K562 (cell line): ENCODE results near the gene AFAP1. TPM values are rescaled to one million over a fixed set of nuclear protein-coding genes. Genes with fewer than 3 reads are reported as not detected.
A peak's percentile ranks its signal among the peaks of the same experiment; 100 is the strongest.

Experiments
- ATAC-seq: fragments of 200-7000 bp; cut with Tn5 transposase; 3 replicates; pipeline ENCODE4 v1.9.1; 2020; ENCODE audit warnings: moderate library complexity
- BruUV-seq: library from RNA; stranded (reverse); fragments of 400-500 nt; replicated peaks from 2 replicates; lab custom pipeline; 2021; lab: Mats Ljungman, UMichigan
- CTCF ChIA-PET: fragments of 300-600 bp; formaldehyde crosslinking; extraction: SDS; loops from one replicate; lab custom pipeline; 2021; ENCODE audit warnings: low intra/inter-chr PET ratio; lab: Yijun Ruan, JAX
- POLR2A ChIA-PET: fragments of 300-600, 350-650 bp; sonication (Branson Sonifier 250); formaldehyde crosslinking; extraction: SDS; loops from one replicate; lab custom pipeline; 2021; ENCODE audit warnings: antibody characterized with exemption, inconsistent platforms; lab: Yijun Ruan, JAX
- DNase-seq, 4 experiments: peaks; one replicate each; pipeline versions ENCODE4 v3.0.0 to v3.0.0-alpha.2; 2011 to 2018; ENCODE audit warnings: low spot score in 3 of 4, mixed read lengths in 3 of 4; ENCODE audit errors: extremely low read depth in 1 of 4
- FAIRE-seq: peaks from 2 replicates; lab custom pipeline; 2011; peaks lifted over from hg19 to GRCh38; lab: Jason Lieb, UNC
- H2AFZ ChIP-seq: 2 replicates; pipeline ENCODE4 v1.6.0; 2011; ENCODE audit warnings: low read depth, low read length, control low read depth, inconsistent platforms
- H3K27ac ChIP-seq: fragments of 200-600 bp; 3 replicates; pipeline ENCODE4 v1.8.0; 2011; ENCODE audit warnings: low read depth, mild to moderate bottlenecking, control low read depth, inconsistent platforms, low read length, moderate library complexity, mixed read lengths; ENCODE audit errors: extremely low read depth
- H3K27me3 ChIP-seq, 2 experiments: fragments of 300-600 bp in 1 of 2; 2 replicates in 1 of 2; 3 replicates in 1 of 2; pipeline versions ENCODE4 v1.6.0 to v1.8.0; 2011; ENCODE audit warnings: inconsistent platforms in 2 of 2, low read length in 2 of 2, mild to moderate bottlenecking in 1 of 2, mixed read lengths in 1 of 2, moderate library complexity in 1 of 2; ENCODE audit not compliant: control insufficient read depth in 2 of 2, insufficient read depth in 2 of 2
- H3K36me3 ChIP-seq: fragments of 300-600 bp; 3 replicates; pipeline ENCODE4 v1.8.0; 2011; ENCODE audit warnings: mild to moderate bottlenecking, low read length, inconsistent platforms; ENCODE audit not compliant: control insufficient read depth, insufficient read depth
- H3K4me1 ChIP-seq, 2 experiments: fragments of 200-600 bp in 1 of 2; replicated peaks in 1 of 2; 2 replicates in 1 of 2; 3 replicates in 1 of 2; pipeline versions ENCODE4 v1.5.1 to v1.8.0; 2011; ENCODE audit warnings: inconsistent platforms in 2 of 2, low read length in 2 of 2, mild to moderate bottlenecking in 1 of 2, mixed read lengths in 1 of 2, moderate library complexity in 1 of 2; ENCODE audit not compliant: control insufficient read depth in 2 of 2, insufficient read depth in 2 of 2
- H3K4me2 ChIP-seq: 2 replicates; pipeline ENCODE4 v1.6.1; 2011; ENCODE audit warnings: low read length, control low read depth, inconsistent platforms, mixed read lengths; ENCODE audit not compliant: insufficient read depth
- H3K4me3 ChIP-seq: fragments of 200-600 bp; sonication (generic), shearing (Covaris generic); 2 replicates; pipeline ENCODE4 v1.5.1; 2016; ENCODE audit warnings: control low read depth, inconsistent platforms
- H3K79me2 ChIP-seq: fragments of 200-600 bp; 3 replicates; pipeline ENCODE4 v1.8.0; 2011; ENCODE audit warnings: low read length, inconsistent platforms; ENCODE audit not compliant: control insufficient read depth, insufficient read depth
- H3K9ac ChIP-seq, 2 experiments: 2 replicates each; pipeline versions ENCODE4 v1.6.0 to v1.6.1; 2011; ENCODE audit warnings: low read depth in 2 of 2, low read length in 2 of 2, control low read depth in 1 of 2, inconsistent platforms in 1 of 2, mild to moderate bottlenecking in 1 of 2, mixed read lengths in 1 of 2; ENCODE audit not compliant: insufficient read depth in 1 of 2
- H3K9me1 ChIP-seq: one replicate; pipeline ENCODE4 v1.6.0; 2011; ENCODE audit warnings: inconsistent platforms, mild to moderate bottlenecking, low read length, moderate library complexity; ENCODE audit not compliant: control insufficient read depth, insufficient read depth
- H3K9me3 ChIP-seq: replicated peaks from 2 replicates; pipeline ENCODE4 v1.5.1; 2011; ENCODE audit warnings: low read depth, low read length, inconsistent platforms; ENCODE audit not compliant: control insufficient read depth, insufficient read depth
- H4K20me1 ChIP-seq: replicated peaks from 2 replicates; pipeline ENCODE4 v1.6.1; 2011; ENCODE audit warnings: low read length, inconsistent platforms, mixed read lengths; ENCODE audit not compliant: control insufficient read depth, insufficient read depth
- ARHGAP35 ChIP-seq: fragments of 450-650 bp; IDR thresholded peaks from 2 replicates; pipeline ENCODE4 v1.6.1; 2018; ENCODE audit not compliant: partially characterized antibody
- DNMT1 ChIP-seq: fragments of 450-650 bp; IDR thresholded peaks from 2 replicates; pipeline ENCODE4 v1.6.1; 2016; ENCODE audit warnings: antibody characterized with exemption, mild to moderate bottlenecking
- NEUROD1 ChIP-seq: fragments of 150-350 bp; IDR thresholded peaks from 2 replicates; pipeline ENCODE4 v1.6.1; 2014; ENCODE audit warnings: borderline replicate concordance, low read length, low read depth; ENCODE audit not compliant: partially characterized antibody
- POLR2B ChIP-seq: fragments of 450-650 bp; IDR thresholded peaks from 2 replicates; pipeline ENCODE4 v1.6.1; 2018; ENCODE audit warnings: low read depth; ENCODE audit not compliant: partially characterized antibody
- RFX5 ChIP-seq: IDR thresholded peaks from 2 replicates; pipeline ENCODE4 v1.6.1; 2011; ENCODE audit warnings: low read depth, mild to moderate bottlenecking, improper control_type of control experiment, low read length
- SAFB2 ChIP-seq: fragments of 200-400 bp; formaldehyde crosslinking; IDR thresholded peaks from 2 replicates; pipeline ENCODE4 v1.6.1; 2018; ENCODE audit warnings: borderline replicate concordance, low read length, low read depth, moderate library complexity; ENCODE audit not compliant: severe bottlenecking
- SLC30A9 ChIP-seq: fragments of 250-450 bp; sonication (Bioruptor Pico); IDR thresholded peaks from 2 replicates; pipeline ENCODE4 v1.8.0; 2022; ENCODE audit warnings: mild to moderate bottlenecking, moderate library complexity
- SRSF9 ChIP-seq: fragments of 200-400 bp; formaldehyde crosslinking; IDR thresholded peaks from 2 replicates; pipeline ENCODE4 v1.6.1; 2017; ENCODE audit warnings: low read depth, low read length, borderline replicate concordance
- TAF7 ChIP-seq: fragments of 450-650 bp; IDR thresholded peaks from 2 replicates; pipeline ENCODE4 v1.6.1; 2016; ENCODE audit warnings: missing genetic modification characterization, missing compliant biosample characterization
- TRIM28 ChIP-seq: fragments of 450-650 bp; IDR thresholded peaks from 2 replicates; pipeline ENCODE4 v1.6.1; 2017
- ZC3H4 ChIP-seq: sonication (generic); formaldehyde crosslinking; IDR thresholded peaks from 2 replicates; pipeline ENCODE4 v1.9.0; 2021; ENCODE audit warnings: missing genetic modification reagents, borderline replicate concordance
- WGBS: fragments of 100-300 bp; shearing (Covaris generic); methylation state at CpG from one replicate; pipeline ENCODE4 v1.1.6; 2016; ENCODE audit warnings: low coverage, mixed read lengths; ENCODE audit not compliant: insufficient coverage; ENCODE audit errors: missing lambda C conversion rate; 5-methylcytosine and 5-hydroxymethylcytosine counted together
- in situ Hi-C: fragments of 300-500 bp; cut with MboI; formaldehyde crosslinking; loops from 4 replicates; pipeline ENCODE4 v1.15.0; 2018; ENCODE audit warnings: inconsistent platforms, mixed read lengths
- intact Hi-C: fragments of 100-400 bp; cut with micrococcal nuclease; formaldehyde crosslinking; loops from 2 replicates; pipeline ENCODE4 v1.14.2; 2022
- polyA plus RNA-seq, 8 experiments: library from polyadenylated mRNA; depleted of rRNA in 4 of 8; stranded (reverse) in 5 of 8; unstranded in 3 of 8; fragments of >200 nt; fragmentation: Nextera tagmentation in 2 of 8; fragmentation: Illumina TruSeq in 1 of 8; extraction: Ambion mirVana in 2 of 8; extraction: Trizol in 1 of 8; gene quantifications; 2 replicates each; pipeline versions ENCODE4 v1.2.1 to v1.2.3, GENCODE V29; 2011 to 2014; ENCODE audit warnings: inconsistent platforms in 1 of 8, missing spikeins in 1 of 8
- total RNA-seq, 7 experiments: library from RNA; depleted of rRNA in 6 of 7; stranded (reverse); fragments of >200 nt in 6 of 7; fragmentation: Illumina TruSeq in 2 of 7; extraction: Trizol in 2 of 7; gene quantifications; 2 replicates each; pipeline versions ENCODE4 v1.2.1 to v1.2.3, GENCODE V29; 2011 to 2021; ENCODE audit warnings: low replicate concordance in 1 of 7
- TF ChIP-seq, protein P1 (sequence below): fragments of 200-800 bp; sonication (Bioruptor generic); IDR thresholded peaks from 2 replicates; pipeline ENCODE4 v1.6.1; 2017; ENCODE audit warnings: missing genetic modification characterization, missing compliant biosample characterization
- TF ChIP-seq, protein P2 (sequence below), 2 experiments: fragments of 450-650 bp; IDR thresholded peaks; 2 replicates each; pipeline ENCODE4 v1.6.1; 2016
- TF ChIP-seq, protein P3 (sequence below): fragments of 250-450 bp; sonication (Bioruptor Pico); IDR thresholded peaks from 2 replicates; pipeline ENCODE4 v1.9.0; 2021; ENCODE audit warnings: mild to moderate bottlenecking
- TF ChIP-seq, protein P4 (sequence below): fragments of 450-650 bp; formaldehyde crosslinking; IDR thresholded peaks from 2 replicates; pipeline ENCODE4 v1.4.0; 2020; ENCODE audit warnings: mild to moderate bottlenecking

The AFAP1 gene
- total and polyA plus RNA-seq, 9 of the 15 experiments (the other 6 are each of a cell fraction or from before 2014, with no cell fraction given): 0.07 to 0.42 (median 0.12) TPM; not detected in 1

DNA sequence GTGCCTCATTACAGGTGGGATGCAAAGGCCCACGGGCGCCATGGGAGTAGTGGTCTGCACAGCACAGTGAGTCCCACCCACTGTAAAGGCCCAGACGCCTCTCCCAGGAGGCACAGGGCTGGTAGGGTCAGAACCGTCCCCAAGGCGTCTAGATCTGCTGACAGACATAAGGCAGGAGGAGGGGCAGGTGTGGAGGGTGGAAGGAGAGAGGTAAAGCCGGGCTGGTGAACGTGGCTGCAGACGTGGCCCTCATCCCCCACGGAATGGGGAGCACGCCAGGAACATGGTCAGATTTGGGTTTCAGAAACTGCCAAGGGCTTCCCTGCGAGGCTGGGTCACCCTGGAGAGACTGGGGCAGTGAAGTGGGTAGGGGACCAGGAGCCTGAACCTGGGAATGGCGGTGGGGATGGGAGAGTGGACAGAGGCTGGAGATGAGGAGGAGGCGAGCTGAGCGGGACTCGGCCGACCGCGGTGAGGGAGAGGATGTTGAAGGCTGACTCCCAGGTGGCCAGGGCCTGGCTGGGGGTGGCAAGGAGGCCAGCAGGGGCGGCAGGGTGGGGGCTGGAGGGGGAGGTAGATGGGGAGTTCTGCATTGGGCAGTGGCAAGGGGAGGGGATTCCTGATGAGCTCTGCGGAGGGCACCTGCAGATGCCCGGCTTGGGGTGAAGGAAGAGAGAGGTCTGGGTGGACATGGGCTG is 184.9 kb downstream of the AFAP1 start (continued):
- TF ChIP-seq SAFB2 (no peak), ARHGAP35 (no peak), TRIM28 (no peak), ZC3H4 (CRISPR knock-in tag) (peak; percentile 10; the same call in 1 of the 2 replicates), NEUROD1 (no peak), DNMT1 (no peak)
- TF ChIP-seq, protein P1, sequence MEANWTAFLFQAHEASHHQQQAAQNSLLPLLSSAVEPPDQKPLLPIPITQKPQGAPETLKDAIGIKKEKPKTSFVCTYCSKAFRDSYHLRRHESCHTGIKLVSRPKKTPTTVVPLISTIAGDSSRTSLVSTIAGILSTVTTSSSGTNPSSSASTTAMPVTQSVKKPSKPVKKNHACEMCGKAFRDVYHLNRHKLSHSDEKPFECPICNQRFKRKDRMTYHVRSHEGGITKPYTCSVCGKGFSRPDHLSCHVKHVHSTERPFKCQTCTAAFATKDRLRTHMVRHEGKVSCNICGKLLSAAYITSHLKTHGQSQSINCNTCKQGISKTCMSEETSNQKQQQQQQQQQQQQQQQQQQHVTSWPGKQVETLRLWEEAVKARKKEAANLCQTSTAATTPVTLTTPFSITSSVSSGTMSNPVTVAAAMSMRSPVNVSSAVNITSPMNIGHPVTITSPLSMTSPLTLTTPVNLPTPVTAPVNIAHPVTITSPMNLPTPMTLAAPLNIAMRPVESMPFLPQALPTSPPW (CRISPR knock-in tag): peak; percentile 23; the same call in 1 of the 2 replicates

DNA sequence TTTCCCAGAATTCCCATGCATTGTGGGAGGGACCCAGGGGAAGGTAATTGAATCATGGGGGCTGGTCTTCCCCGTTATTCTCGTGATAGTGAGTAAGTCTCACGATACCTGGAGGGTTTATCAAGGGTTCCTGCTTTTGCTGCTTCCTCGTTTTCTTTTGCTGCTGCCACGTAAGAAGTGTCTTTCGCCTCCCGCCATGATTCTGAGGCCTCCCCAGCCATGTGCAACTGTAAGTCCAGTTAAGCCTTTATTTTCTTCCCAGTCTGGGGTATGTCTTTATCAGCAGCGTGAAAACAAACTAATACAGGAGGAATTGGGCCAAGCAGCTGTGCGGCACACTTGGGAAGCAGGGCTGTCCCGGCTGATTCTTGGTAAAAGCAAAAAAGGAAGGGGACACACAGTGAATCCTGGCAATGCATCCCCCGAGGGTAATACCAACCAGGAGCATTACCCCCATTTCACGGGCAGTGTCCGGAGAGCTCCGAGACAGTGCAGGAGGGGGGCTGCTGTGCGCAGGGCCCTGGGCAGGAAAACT is 185.7 kb downstream of the AFAP1 start:
- peaks cover 0 to 6% of the 10 kb centered on the region in 2 experiments; a peak in 3 of 5 replicates for H3K27me3 ChIP-seq
- ChIA-PET POLR2A (interaction anchor here (1.5 kb wide), 1 partner anchor 11 kb away, joined by 4 read pairs; no protein-coding TSS in a partner anchor), CTCF (no interaction called here)
- TF ChIP-seq, protein P2, sequence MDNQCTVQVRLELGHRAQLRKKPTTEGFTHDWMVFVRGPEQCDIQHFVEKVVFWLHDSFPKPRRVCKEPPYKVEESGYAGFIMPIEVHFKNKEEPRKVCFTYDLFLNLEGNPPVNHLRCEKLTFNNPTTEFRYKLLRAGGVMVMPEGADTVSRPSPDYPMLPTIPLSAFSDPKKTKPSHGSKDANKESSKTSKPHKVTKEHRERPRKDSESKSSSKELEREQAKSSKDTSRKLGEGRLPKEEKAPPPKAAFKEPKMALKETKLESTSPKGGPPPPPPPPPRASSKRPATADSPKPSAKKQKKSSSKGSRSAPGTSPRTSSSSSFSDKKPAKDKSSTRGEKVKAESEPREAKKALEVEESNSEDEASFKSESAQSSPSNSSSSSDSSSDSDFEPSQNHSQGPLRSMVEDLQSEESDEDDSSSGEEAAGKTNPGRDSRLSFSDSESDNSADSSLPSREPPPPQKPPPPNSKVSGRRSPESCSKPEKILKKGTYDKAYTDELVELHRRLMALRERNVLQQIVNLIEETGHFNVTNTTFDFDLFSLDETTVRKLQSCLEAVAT (IDR thresholded peaks at IDR 0.05): no peak
- TF ChIP-seq TAF7 (tag) (peak; percentile 34; the same call in 1 of the 2 replicates), SLC30A9 (no peak), RFX5 (no peak), SRSF9 (no peak), POLR2B (peak; percentile 55)
- TF ChIP-seq, protein P3, sequence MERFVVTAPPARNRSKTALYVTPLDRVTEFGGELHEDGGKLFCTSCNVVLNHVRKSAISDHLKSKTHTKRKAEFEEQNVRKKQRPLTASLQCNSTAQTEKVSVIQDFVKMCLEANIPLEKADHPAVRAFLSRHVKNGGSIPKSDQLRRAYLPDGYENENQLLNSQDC: no peak
- TF ChIP-seq, protein P4, sequence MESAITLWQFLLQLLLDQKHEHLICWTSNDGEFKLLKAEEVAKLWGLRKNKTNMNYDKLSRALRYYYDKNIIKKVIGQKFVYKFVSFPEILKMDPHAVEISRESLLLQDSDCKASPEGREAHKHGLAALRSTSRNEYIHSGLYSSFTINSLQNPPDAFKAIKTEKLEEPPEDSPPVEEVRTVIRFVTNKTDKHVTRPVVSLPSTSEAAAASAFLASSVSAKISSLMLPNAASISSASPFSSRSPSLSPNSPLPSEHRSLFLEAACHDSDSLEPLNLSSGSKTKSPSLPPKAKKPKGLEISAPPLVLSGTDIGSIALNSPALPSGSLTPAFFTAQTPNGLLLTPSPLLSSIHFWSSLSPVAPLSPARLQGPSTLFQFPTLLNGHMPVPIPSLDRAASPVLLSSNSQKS (CRISPR knock-in tag): no peak

More for the DNA sequence above, 185.7 kb downstream of the AFAP1 start:
- Histone ChIP-seq H3K9ac (peak overlapping the region; percentile 71 to 88; a peak in 3 of 4 replicates), H3K79me2 (peaks cover 46% of the 10 kb centered on the region), H3K27ac (peak overlapping the region; percentile 53; the same call in 1 of the 3 replicates), H4K20me1 (no peaks in the 10 kb centered on the region; the same call in none of the 2 replicates), H3K4me1 (peaks cover 5 to 31% of the 10 kb centered on the region in 2 experiments; a peak in 3 of 5 replicates), H3K9me3 (no peaks in the 10 kb centered on the region; the same call in 1 of the 2 replicates), H3K4me3 (peak overlapping the region; percentile 50), H3K4me2 (peak overlapping the region; percentile 83), H3K9me1 (no peaks in the 10 kb centered on the region), H3K36me3 (no peaks in the 10 kb centered on the region), H2AFZ (peak overlapping the region; percentile 62; the same call in 1 of the 2 replicates)
- WGBS: 4% methylated on average over 15 of the region's 15 CpGs
- peak; percentile 67 for FAIRE-seq
- TSS peak; percentile 71 for BruUV-seq
- peak; percentile 22 to 44 (median 30) for DNase-seq
- peak; percentile 73 for ATAC-seq
- intact Hi-C loops: no loop called here
- in situ Hi-C loops: no loop called here
